GM19463 (cell line): Measurements from ENCODE around the gene GABRB1.

Experiments
- ATAC-seq: cut with Tn5 transposase; IDR thresholded peaks from one replicate; pipeline ENCODE4 v1.9.1; 2021; ENCODE audit warnings: mild to moderate bottlenecking, moderate library complexity; ENCODE audit not compliant: unreplicated experiment

The GABRB1 gene

GRCh38 chr4:47045261-47045660 lies 13.9 kb downstream of the GABRB1 start:
- ATAC-seq: no peak

- ATAC-seq: no peak
Measured at GRCh38 chr4:47049347-47049746, 18.0 kb downstream of the GABRB1 start.

GRCh38 chr4:47050761-47051725 lies 19.7 kb downstream of the GABRB1 start:
- ATAC-seq: no peak

GRCh38 chr4:47053485-47053884 lies 22.1 kb downstream of the GABRB1 start:
- ATAC-seq: no peak

GRCh38 chr4:47054130-47054529 lies 22.8 kb downstream of the GABRB1 start:
- ATAC-seq: peak; percentile 72

GRCh38 chr4:47057991-47058390 lies 26.6 kb downstream of the GABRB1 start:
- no peak for ATAC-seq

- no peak for ATAC-seq
Measured at GRCh38 chr4:47060561-47060960, 29.2 kb downstream of the GABRB1 start.

GRCh38 chr4:47061435-47061834 lies 30.1 kb downstream of the GABRB1 start:
- no peak for ATAC-seq

GRCh38 chr4:47065051-47065481 lies 33.7 kb downstream of the GABRB1 start:
- no peak for ATAC-seq

GRCh38 chr4:47068986-47069385 lies 37.6 kb downstream of the GABRB1 start:
- ATAC-seq: no peak

- ATAC-seq: no peak
Measured at GRCh38 chr4:47071901-47072341, 40.6 kb downstream of the GABRB1 start.

- ATAC-seq: no peak
Measured at GRCh38 chr4:47073647-47074046, 42.3 kb downstream of the GABRB1 start.

- ATAC-seq: no peak
Measured at GRCh38 chr4:47074816-47075215, 43.4 kb downstream of the GABRB1 start.

- no peak for ATAC-seq
Measured at GRCh38 chr4:47075262-47075661, 43.9 kb downstream of the GABRB1 start.

- no peak for ATAC-seq
Measured at GRCh38 chr4:47075919-47076318, 44.6 kb downstream of the GABRB1 start.

- no peak for ATAC-seq
Measured at GRCh38 chr4:47084111-47084510, 52.7 kb downstream of the GABRB1 start.

GRCh38 chr4:47084795-47085194 lies 53.4 kb downstream of the GABRB1 start:
- ATAC-seq: no peak

GRCh38 chr4:47088298-47088697 lies 56.9 kb downstream of the GABRB1 start:
- ATAC-seq: no peak

GRCh38 chr4:47095884-47096283 lies 64.5 kb downstream of the GABRB1 start:
- no peak for ATAC-seq

GRCh38 chr4:47101453-47101852 lies 70.1 kb downstream of the GABRB1 start:
- ATAC-seq: no peak

GRCh38 chr4:47104986-47105385 lies 73.6 kb downstream of the GABRB1 start:
- ATAC-seq: no peak

GRCh38 chr4:47106561-47106960 lies 75.2 kb downstream of the GABRB1 start:
- ATAC-seq: no peak
